MM.1S (cell line): ENCODE data around the gene CISD3.

Experiments
- DNase-seq: peaks from one replicate; pipeline ENCODE4 v3.0.0-alpha.2; 2015
- H2AFZ ChIP-seq: fragments of 300-600 bp; sonication (generic); 2 replicates; pipeline ENCODE4 v1.6.0; 2016; ENCODE audit warnings: antibody characterized with exemption, low read length
- H3F3A ChIP-seq: fragments of 300-600 bp; sonication (generic); 2 replicates; pipeline ENCODE4 v1.6.1; 2016; ENCODE audit warnings: mild to moderate bottlenecking, antibody characterized with exemption, low read length, moderate library complexity, mixed read lengths; ENCODE audit not compliant: insufficient read depth
- H3K27ac ChIP-seq: fragments of 300-600 bp; sonication (generic); 2 replicates; pipeline ENCODE4 v1.5.1; 2016; ENCODE audit warnings: mild to moderate bottlenecking, low read length
- H3K27me3 ChIP-seq: fragments of 300-600 bp; sonication (generic); replicated peaks from 2 replicates; pipeline ENCODE4 v1.6.0; 2016; ENCODE audit warnings: low read length; ENCODE audit not compliant: insufficient read depth
- H3K36me3 ChIP-seq: fragments of 300-600 bp; sonication (generic); replicated peaks from 2 replicates; pipeline ENCODE4 v1.6.1; 2016; ENCODE audit warnings: mild to moderate bottlenecking, low read length, mixed read lengths; ENCODE audit not compliant: insufficient read depth
- H3K4me1 ChIP-seq: fragments of 300-600 bp; sonication (generic); 2 replicates; pipeline ENCODE4 v1.6.1; 2016; ENCODE audit warnings: low read length, mixed read lengths
- H3K4me2 ChIP-seq: fragments of 300-600 bp; sonication (generic); 2 replicates; pipeline ENCODE4 v1.6.0; 2016; ENCODE audit warnings: low read depth, low read length
- H3K4me3 ChIP-seq: fragments of 300-600 bp; sonication (generic); 2 replicates; pipeline ENCODE4 v1.5.1; 2016; ENCODE audit warnings: low read length, mixed read lengths
- H3K79me2 ChIP-seq: fragments of 300-600 bp; sonication (generic); 2 replicates; pipeline ENCODE4 v1.6.1; 2016; ENCODE audit warnings: mixed run types, low read length, mixed read lengths
- H3K9ac ChIP-seq: fragments of 300-600 bp; sonication (generic); 2 replicates; pipeline ENCODE4 v1.6.1; 2016; ENCODE audit warnings: low read length, mixed read lengths
- H3K9me2 ChIP-seq: fragments of 300-600 bp; sonication (generic); replicated peaks from 2 replicates; pipeline ENCODE4 v1.6.1; 2016; ENCODE audit warnings: mild to moderate bottlenecking, low read length, mixed read lengths; ENCODE audit not compliant: insufficient read depth
- H3K9me3 ChIP-seq: fragments of 300-600 bp; sonication (generic); replicated peaks from 2 replicates; pipeline ENCODE4 v1.6.1; 2016; ENCODE audit warnings: mild to moderate bottlenecking, low read length, mixed read lengths; ENCODE audit not compliant: insufficient read depth
- H4K20me1 ChIP-seq: fragments of 300-600 bp; sonication (generic); 2 replicates; pipeline ENCODE4 v1.6.1; 2016; ENCODE audit warnings: mild to moderate bottlenecking, low read length, moderate library complexity, mixed read lengths; ENCODE audit not compliant: insufficient read depth
- EZH2 ChIP-seq: fragments of 300-600 bp; sonication (generic); optimal IDR thresholded peaks from 2 replicates; pipeline ENCODE3; 2017; ENCODE audit warnings: low read depth, mild to moderate bottlenecking, antibody characterized with exemption, low read length, mixed read lengths
- EZH2phosphoT487 ChIP-seq: fragments of 300-600 bp; sonication (generic); IDR thresholded peaks from 2 replicates; pipeline ENCODE4 v1.6.1; 2018; ENCODE audit warnings: antibody characterized with exemption, low read length
- TF ChIP-seq, protein P1 (sequence below): fragments of 300-600 bp; sonication (generic); IDR thresholded peaks from 2 replicates; pipeline ENCODE4 v1.5.1; 2016; ENCODE audit warnings: antibody characterized with exemption, low read length, mixed read lengths

CISD3 gene

DNA sequence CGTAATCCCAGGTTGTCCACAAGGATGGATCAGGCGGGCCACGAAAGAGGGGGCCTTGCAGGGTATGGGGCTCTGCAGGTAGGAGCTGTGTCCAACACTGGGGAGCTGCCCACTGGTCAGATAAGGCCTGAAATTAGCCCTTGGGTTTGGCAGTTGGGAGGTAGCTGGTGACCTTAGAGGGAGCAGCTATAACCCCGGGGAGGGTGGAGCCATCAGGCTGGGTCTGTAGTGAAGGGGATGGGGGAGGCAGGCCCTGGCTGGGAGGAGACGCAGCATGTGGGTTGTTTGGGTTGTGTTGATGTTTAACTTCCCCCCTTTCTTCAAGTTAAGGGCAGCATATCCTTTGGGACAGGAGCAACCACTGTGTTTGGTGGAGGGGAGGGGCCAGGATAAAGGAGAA lies 19.2 kb upstream of the CISD3 start:
- H3K27me3 ChIP-seq, result no peaks in the 10 kb centered on the region
- TF ChIP-seq EZH2phosphoT487, result no peak
- TF ChIP-seq, protein P1, sequence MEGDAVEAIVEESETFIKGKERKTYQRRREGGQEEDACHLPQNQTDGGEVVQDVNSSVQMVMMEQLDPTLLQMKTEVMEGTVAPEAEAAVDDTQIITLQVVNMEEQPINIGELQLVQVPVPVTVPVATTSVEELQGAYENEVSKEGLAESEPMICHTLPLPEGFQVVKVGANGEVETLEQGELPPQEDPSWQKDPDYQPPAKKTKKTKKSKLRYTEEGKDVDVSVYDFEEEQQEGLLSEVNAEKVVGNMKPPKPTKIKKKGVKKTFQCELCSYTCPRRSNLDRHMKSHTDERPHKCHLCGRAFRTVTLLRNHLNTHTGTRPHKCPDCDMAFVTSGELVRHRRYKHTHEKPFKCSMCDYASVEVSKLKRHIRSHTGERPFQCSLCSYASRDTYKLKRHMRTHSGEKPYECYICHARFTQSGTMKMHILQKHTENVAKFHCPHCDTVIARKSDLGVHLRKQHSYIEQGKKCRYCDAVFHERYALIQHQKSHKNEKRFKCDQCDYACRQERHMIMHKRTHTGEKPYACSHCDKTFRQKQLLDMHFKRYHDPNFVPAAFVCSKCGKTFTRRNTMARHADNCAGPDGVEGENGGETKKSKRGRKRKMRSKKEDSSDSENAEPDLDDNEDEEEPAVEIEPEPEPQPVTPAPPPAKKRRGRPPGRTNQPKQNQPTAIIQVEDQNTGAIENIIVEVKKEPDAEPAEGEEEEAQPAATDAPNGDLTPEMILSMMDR, result no peak
- TF ChIP-seq EZH2, result no peak
- H3K4me1 ChIP-seq, result peaks cover 6% of the 10 kb centered on the region; the same call in 1 of the 2 replicates
- H3K9ac ChIP-seq, result no peak overlapping the region
- H3K9me2 ChIP-seq, result no peaks in the 10 kb centered on the region
- no peaks in the 10 kb centered on the region for H3K9me3 ChIP-seq
- DNase-seq, result no peak
- H4K20me1 ChIP-seq, result no peaks in the 10 kb centered on the region
- 0 out of 2 replicates have a peak, but pooled peaks cover 5% of the 10 kb centered on the region for H3K36me3 ChIP-seq
- H3K4me3 ChIP-seq, result no peak overlapping the region
- H3K27ac ChIP-seq, result no peak overlapping the region
- H3K79me2 ChIP-seq, result peaks cover 50% of the 10 kb centered on the region
- H3F3A ChIP-seq, result peaks cover 5% of the 10 kb centered on the region
- H2AFZ ChIP-seq, result no peak overlapping the region
- no peak overlapping the region for H3K4me2 ChIP-seq

DNA sequence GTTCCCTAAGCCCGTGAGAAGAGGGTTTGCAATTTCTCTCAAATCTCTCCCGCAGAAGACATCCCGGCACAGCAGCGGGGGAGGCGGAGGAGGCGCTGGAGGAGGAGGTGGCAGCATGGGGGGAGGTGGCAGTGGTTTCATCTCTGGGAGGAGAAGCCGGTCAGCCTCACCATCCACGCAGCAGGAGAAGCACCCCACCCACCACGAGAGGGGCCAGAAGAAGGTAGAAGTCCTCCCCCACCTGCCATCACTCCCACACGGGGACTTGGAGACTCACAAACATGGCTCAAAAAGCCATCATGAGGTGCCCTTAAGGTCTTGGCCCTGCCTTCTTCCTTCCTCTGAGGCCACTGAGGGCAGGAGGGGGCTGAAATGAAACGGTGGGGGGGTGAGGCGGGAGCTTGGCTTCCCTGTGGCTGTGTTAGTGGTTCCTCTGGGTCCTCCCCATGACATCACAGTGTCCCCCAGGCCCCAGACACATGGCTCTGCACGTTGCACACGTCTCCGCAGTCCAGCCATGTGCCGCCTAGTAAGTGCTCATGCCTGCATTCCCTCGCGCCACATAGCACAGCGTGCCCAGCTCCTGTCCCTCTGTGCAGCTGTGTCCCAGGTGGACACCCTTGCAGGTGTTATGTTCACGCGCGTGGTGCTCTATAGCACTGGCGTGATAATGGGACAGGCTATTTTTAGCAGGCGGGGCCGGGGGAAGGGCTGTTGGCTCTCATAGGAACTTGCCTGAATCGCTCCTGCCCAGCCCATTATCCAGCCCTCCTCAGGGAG lies 18.2 kb upstream of the CISD3 start:
- Histone ChIP-seq H3K27me3 (no peaks in the 10 kb centered on the region), H2AFZ (no peak overlapping the region), H3K79me2 (peaks cover 40% of the 10 kb centered on the region), H3K9me3 (no peaks in the 10 kb centered on the region), H3K36me3 (0 out of 2 replicates have a peak, but pooled peaks cover 5% of the 10 kb centered on the region), H4K20me1 (no peaks in the 10 kb centered on the region), H3F3A (no peaks in the 10 kb centered on the region), H3K9ac (no peak overlapping the region), H3K9me2 (no peaks in the 10 kb centered on the region), H3K4me1 (peaks cover 5% of the 10 kb centered on the region; the same call in 1 of the 2 replicates), H3K4me2 (no peak overlapping the region), H3K27ac (no peak overlapping the region), H3K4me3 (no peak overlapping the region)
- TF ChIP-seq EZH2phosphoT487 (no peak), EZH2 (no peak)
- TF ChIP-seq, protein P1, result no peak
- DNase-seq, result no peak

- DNase-seq, result no peak
- Histone ChIP-seq H3K27ac (no peak overlapping the region), H3K4me1 (no peaks in the 10 kb centered on the region), H4K20me1 (no peaks in the 10 kb centered on the region), H3K9me2 (no peaks in the 10 kb centered on the region), H3K9me3 (no peaks in the 10 kb centered on the region), H3K4me2 (no peak overlapping the region), H3K36me3 (0 out of 2 replicates have a peak, but pooled peaks cover 5% of the 10 kb centered on the region), H2AFZ (no peak overlapping the region), H3K79me2 (peaks cover 34% of the 10 kb centered on the region), H3F3A (no peaks in the 10 kb centered on the region), H3K9ac (no peak overlapping the region), H3K4me3 (no peak overlapping the region), H3K27me3 (no peaks in the 10 kb centered on the region)
- no peak for TF ChIP-seq EZH2
- TF ChIP-seq, protein P1, result no peak
- TF ChIP-seq EZH2phosphoT487, result no peak
Measured at GRCh38 chr17:38712593-38712992, 17.5 kb upstream of the CISD3 start.
